GM18868 (cell line): Measurements from ENCODE around the gene NOC4L.
"Not testable (repeated sequence)": the region's sequence is repeated elsewhere in the genome, so short reads cannot be mapped to it uniquely, and the experiment has no call there.

ENCODE experiments used
- ATAC-seq: cut with Tn5 transposase; IDR thresholded peaks from one replicate; pipeline ENCODE4 v1.9.1; 2021; ENCODE audit warnings: mild to moderate bottlenecking, moderate library complexity; ENCODE audit not compliant: unreplicated experiment

Gene NOC4L

GRCh38 chr12:132180648-132181546 is 36.6 kb downstream of the NOC4L start:
- no peak for ATAC-seq

GRCh38 chr12:132181570-132182200 is 37.4 kb downstream of the NOC4L start:
- no peak for ATAC-seq

DNA sequence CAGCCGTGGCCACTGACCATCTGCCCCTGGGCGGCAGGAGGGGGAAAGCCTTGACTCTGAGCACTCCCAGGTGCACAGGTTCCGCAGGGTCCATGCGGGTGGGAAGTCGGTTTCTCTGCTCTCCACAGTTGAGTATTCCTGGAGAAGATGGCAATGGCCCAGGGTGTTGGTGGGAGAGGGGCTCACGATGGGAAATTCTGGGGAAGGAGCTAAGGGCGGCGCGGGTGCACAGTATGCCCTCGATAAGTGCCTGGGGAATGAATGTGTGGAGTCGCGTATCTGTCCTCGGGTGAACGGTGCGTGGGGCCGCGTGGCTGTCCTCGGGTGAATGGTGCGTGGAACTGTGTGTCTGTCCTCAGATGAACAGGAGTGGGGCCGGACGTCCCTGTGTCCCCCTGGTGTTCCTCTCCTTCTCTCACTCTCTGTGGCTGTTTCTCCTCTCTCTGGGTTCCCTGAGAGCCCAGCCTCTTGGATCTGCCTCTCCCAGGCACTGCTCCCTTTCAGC is 38.0 kb downstream of the NOC4L start:
- no peak for ATAC-seq

- ATAC-seq: no peak
Measured at GRCh38 chr12:132182711-132183365, 38.6 kb downstream of the NOC4L start.

DNA sequence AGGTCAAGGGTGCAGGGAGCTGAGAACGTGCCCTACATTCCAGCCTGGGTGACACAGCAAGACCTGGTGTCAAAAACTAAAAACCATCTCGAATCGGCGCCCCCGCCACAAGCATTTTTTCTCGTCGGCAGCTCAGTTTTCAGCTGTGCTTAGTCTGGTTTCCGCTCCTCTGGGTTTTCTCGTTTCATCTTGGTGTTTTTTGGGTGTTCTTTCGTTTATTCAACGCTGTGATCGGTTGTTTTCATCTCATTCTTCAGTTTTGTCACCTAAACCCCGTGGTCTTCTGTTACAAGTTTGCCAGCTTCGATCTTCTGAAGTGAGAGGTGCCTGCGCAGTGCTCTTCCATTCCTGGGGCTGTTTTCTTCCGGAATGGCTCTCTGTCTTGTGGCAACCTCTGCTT is 41.4 kb downstream of the NOC4L start:
- ATAC-seq: no peak

GRCh38 chr12:132186208-132186856 is 42.1 kb downstream of the NOC4L start:
- ATAC-seq: no peak

- no peak for ATAC-seq
Measured at GRCh38 chr12:132186857-132187620, 42.8 kb downstream of the NOC4L start.

- no peak for ATAC-seq
Measured at GRCh38 chr12:132187646-132188450, 43.6 kb downstream of the NOC4L start.

GRCh38 chr12:132188451-132188901 is 44.2 kb downstream of the NOC4L start:
- no peak for ATAC-seq

DNA sequence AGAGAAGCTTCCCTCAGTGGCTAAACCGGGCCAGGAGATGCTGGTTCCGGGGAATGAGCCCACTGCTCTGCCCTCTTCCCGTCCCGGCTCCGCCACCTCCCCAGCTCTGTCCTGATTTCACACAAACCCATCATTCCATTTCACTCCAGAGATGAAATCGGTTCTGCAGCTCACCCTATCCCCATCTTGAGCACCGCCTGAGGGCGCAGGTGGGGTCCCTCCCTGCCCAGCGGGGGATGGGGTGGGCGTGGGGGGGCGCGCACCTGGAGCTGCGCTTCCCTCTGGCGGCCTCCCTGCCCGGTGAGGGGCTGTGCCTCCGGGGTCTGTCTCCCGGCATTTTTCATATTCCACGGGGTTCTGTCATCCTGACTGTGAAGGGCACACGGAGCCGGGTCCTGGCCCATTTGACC is 44.7 kb downstream of the NOC4L start:
- ATAC-seq: no peak

- ATAC-seq: peak; percentile 91
Measured at GRCh38 chr12:132189378-132190011, 45.2 kb downstream of the NOC4L start.

- no peak for ATAC-seq
Measured at GRCh38 chr12:132190012-132190755, 45.9 kb downstream of the NOC4L start.

DNA sequence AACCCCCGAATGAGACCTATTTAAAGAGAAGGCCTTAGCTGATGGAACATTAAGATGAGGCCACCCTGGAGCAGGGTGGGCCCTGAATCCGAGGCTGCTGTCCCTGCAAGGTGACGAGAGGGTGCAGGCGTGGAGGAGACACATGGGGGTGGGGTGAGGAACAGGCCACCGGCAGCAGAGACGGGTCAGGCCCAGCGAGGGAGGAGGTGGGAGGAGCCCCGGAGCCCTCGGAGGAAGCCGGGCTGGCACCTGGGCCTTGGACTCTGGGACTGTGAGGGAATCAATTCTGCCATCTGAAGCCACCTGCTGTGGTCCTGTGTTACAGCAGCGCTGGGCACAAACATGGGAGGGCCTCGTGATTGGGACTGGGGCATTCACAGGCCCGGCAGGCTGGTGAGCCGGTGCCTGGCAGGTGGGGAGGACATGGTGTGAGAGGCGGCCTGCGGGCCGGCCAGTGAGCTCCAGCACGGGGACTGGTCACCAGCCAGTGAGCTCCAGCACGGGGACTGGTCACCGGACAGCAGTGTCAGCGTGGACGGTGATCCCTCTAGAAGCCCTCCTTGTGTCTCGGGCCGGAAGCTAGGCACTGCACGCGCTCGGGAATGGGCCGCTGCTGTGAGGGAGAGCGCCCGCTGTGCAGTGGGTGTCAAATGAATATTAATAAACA is 46.7 kb downstream of the NOC4L start:
- no peak for ATAC-seq

DNA sequence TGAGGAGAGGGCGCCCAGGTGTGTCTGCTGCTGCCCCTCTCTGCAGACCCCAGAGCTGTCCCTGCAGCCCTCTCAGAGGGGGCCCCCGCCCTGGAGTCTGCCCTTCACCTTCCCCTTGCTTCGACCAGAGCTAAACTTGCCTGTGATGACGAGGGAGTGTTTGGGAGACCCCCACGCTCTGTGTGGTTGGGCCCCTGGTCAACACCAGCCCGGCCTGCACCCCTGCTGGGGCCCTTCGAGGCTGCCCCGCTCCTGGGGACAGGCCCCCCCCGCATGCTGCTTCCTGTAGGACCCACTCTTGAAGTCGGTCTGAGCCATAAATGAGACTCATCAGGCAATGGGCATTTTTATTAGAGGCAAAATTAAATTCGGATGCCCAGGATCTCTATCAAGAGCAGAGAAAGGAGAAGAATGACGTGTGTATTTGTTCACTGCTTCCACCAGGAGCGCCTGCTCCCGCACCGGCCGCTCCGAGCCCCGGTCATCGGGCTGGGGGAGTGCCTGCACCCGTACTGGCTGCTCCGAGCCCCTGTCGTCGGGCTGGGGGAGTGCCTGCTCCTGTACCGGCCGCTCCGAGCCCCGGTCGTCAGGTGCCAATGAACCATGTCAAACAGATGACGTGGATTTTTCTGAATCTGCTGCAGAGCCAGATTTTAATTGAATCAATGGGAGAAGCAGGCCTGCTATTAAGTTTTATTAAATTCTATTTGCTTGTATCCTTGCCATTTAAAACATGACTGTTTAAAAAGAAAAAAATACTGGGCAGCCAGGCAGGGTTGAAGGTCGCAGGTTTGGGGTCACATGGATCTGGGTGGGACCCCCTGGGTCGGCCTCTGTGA is 47.7 kb downstream of the NOC4L start:
- no peak for ATAC-seq

DNA sequence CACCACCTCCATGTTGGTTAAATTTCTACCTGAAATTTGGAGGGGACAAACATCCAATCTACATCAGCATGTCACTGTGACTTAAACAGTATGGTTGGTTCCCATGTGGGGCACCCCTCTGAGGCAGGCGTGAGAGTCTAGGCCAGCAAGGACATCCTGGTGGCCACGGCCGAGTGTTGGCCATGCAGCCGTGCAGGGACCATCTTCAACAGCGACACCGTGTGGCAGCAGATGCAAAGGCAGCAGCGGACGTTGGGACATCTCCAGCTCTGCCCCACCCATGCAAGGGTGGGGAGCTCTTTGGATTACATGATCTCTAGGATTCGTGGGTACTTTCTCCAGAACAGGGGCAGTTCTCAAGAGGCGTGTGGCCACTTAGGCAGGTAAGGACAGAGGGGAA is 49.8 kb downstream of the NOC4L start:
- ATAC-seq: no peak

DNA sequence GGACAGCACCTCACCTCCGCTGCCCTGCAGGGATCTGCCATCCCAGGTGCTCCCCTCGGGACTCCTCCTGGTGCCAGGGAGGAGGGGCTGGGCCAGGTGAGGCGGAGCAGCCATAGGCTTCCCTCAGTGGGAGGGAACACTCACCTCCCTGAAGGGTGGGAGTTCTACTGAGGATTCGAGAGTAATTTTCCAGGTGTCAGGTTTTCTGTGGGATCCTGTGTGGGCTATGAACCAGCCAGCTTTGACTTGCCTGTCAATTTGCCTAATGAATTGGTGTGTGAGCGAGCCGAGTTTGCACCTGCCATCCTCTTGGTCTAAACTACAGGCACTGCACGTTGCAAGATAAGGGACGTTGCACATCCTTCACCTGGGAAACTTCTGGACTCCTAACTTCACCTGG is 50.3 kb downstream of the NOC4L start:
- no peak for ATAC-seq

GRCh38 chr12:132195242-132195641 is 51.0 kb downstream of the NOC4L start:
- not testable (repeated sequence) for ATAC-seq
